Gastrocnemius medialis (tissue), 4 donors: ENCODE measurements around the gene YIF1A. TPM values are rescaled to one million over a fixed set of nuclear protein-coding genes. Genes with fewer than 3 reads are reported as not detected.

Source experiments
- ATAC-seq, 2 donors: fragments of 150-250 bp; one replicate each; pipeline ENCODE4 v1.9.1; 2016
- DNase-seq, 2 donors: peaks; one replicate each; pipeline ENCODE4 v3.0.0-alpha.2; 2019
- H3K27ac ChIP-seq, 4 donors: fragments of 200-600 bp; sonication (generic); 1 replicate in 1 of 4; 2 replicates in 3 of 4; pipeline ENCODE4 v1.5.1; 2016 to 2018; ENCODE audit warnings: mild to moderate bottlenecking in 2 of 4, moderate library complexity in 1 of 4
- H3K27me3 ChIP-seq, 3 donors: fragments of 200-600 bp; sonication (generic) in 2 of 3; 1 replicate in 1 of 3; 2 replicates in 2 of 3; pipeline versions ENCODE4 v1.5.1 to v1.6.0; 2016 to 2019; ENCODE audit warnings: mild to moderate bottlenecking in 1 of 3, moderate library complexity in 1 of 3
- H3K36me3 ChIP-seq, 2 donors: fragments of 200-600 bp; sonication (generic) in 1 of 2; one replicate each; pipeline ENCODE4 v1.5.1; 2017 to 2018
- H3K4me1 ChIP-seq, 2 donors: fragments of 200-600 bp; sonication (generic) in 1 of 2; one replicate each; pipeline ENCODE4 v1.5.1; 2016 to 2017; ENCODE audit warnings: mild to moderate bottlenecking in 2 of 2
- H3K4me3 ChIP-seq, 4 donors: fragments of 200-600 bp; sonication (generic) in 3 of 4; 1 replicate in 1 of 4; 2 replicates in 3 of 4; pipeline ENCODE4 v1.5.1; 2016 to 2019; ENCODE audit warnings: mild to moderate bottlenecking in 2 of 4
- H3K9me3 ChIP-seq, 3 donors: fragments of 200-600 bp; sonication (generic) in 2 of 3; 1 replicate in 1 of 3; 2 replicates in 2 of 3; pipeline ENCODE4 v1.5.1; 2016 to 2019
- POLR2A ChIP-seq, 2 donors: fragments of 450-650 bp; IDR thresholded peaks; one replicate each; pipeline ENCODE4 v1.6.1; 2017; ENCODE audit warnings: antibody characterized with exemption in 2 of 2, mild to moderate bottlenecking in 2 of 2, moderate library complexity in 2 of 2
- in situ Hi-C, 4 donors: fragments of 200-750 bp; cut with MboI; loops; one replicate each; pipeline versions ENCODE4 v1.15.0 to v1.8.0; 2017; ENCODE audit warnings: low sequenced_read_pairs in 4 of 4
- intact Hi-C: fragments of 100-400 bp; cut with DNase I; formaldehyde crosslinking; loops from one replicate; pipeline ENCODE4 v1.15.1; 2023; ENCODE audit warnings: low total_unique reads
- total RNA-seq, 4 donors: library from RNA; depleted of rRNA; stranded (reverse); fragments of >200 nt; gene quantifications; one replicate each; pipeline versions ENCODE4 v1.1.0 to v1.2.3, GENCODE V29; 2016
- TF ChIP-seq, protein P1 (sequence below), 5 experiments: fragments of 450-650 bp in 3 of 5; fragments of 200-600 bp in 2 of 5; sonication (generic) in 2 of 5; IDR thresholded peaks in 4 of 5; conservative IDR thresholded peaks in 1 of 5; 1 replicate in 4 of 5; 2 replicates in 1 of 5; pipeline ENCODE4 v1.5.1; 2016 to 2019; ENCODE audit warnings: antibody characterized with exemption in 5 of 5, mild to moderate bottlenecking in 3 of 5, moderate library complexity in 3 of 5

Gene YIF1A
- total RNA-seq, 4 donors from 2014 or later: 106 to 137 (median 113) TPM

DNA sequence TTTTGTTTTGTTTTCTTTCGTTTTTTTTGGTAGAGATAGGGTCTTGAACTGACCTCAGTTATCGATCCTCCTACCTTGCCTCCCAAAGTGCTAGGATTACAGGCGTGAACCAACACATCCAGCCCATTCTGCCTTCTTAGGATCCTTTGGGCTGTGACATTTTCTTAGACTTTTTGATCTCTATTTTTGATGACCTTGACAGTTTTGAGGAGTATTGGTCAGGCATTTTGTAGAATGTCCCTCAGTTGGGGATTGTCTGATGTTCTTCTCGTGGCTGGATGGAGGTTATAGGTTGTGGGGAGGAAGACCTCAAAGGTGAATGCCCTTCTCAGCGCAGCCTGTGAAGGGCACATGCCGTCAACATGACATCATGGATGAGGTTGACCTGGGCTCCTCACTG lies 40.0 kb downstream of the YIF1A start:
- no peak overlapping the region for H3K27ac ChIP-seq
- H3K27me3 ChIP-seq: no peaks in the 10 kb centered on the region
- no peaks in the 10 kb centered on the region for H3K36me3 ChIP-seq
- in situ Hi-C loops: no loop called here
- TF ChIP-seq, protein P1, sequence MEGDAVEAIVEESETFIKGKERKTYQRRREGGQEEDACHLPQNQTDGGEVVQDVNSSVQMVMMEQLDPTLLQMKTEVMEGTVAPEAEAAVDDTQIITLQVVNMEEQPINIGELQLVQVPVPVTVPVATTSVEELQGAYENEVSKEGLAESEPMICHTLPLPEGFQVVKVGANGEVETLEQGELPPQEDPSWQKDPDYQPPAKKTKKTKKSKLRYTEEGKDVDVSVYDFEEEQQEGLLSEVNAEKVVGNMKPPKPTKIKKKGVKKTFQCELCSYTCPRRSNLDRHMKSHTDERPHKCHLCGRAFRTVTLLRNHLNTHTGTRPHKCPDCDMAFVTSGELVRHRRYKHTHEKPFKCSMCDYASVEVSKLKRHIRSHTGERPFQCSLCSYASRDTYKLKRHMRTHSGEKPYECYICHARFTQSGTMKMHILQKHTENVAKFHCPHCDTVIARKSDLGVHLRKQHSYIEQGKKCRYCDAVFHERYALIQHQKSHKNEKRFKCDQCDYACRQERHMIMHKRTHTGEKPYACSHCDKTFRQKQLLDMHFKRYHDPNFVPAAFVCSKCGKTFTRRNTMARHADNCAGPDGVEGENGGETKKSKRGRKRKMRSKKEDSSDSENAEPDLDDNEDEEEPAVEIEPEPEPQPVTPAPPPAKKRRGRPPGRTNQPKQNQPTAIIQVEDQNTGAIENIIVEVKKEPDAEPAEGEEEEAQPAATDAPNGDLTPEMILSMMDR (IDR thresholded peaks at IDR 0.05 in 4 of 5, conservative IDR thresholded peaks at IDR 0.05 in 1 of 5): no peak
- TF ChIP-seq POLR2A (IDR thresholded peaks at IDR 0.05): no peak
- H3K9me3 ChIP-seq: no peaks in the 10 kb centered on the region
- no peak for ATAC-seq
- H3K4me3 ChIP-seq: no peak overlapping the region
- no peaks in the 10 kb centered on the region for H3K4me1 ChIP-seq
- no peak for DNase-seq
- intact Hi-C loops: no loop called here

DNA sequence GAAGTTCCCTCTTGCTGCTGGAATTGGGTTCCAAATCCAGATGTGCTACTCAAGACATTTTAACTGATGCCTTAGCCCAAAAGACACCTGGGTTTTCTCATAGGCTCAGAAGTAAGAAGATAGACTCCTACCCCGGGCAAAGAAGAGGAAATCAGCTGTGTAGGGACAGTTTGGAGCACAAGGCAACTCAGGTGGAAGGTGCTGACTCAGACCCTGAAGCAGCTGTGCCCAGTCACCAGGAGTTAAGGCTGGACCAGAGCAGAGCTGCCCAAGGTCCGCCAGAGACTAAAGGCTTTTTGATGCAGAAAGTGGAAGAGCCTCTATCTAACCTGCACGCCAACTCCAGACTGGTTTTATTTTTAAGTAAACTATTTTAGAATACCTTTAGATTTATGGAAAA lies 41.1 kb downstream of the YIF1A start:
- in situ Hi-C loops (no loop called here), intact Hi-C loops (no loop called here)
- H3K4me3 ChIP-seq: no peak overlapping the region
- DNase-seq (no peak), ATAC-seq (no peak)
- H3K36me3 ChIP-seq: no peaks in the 10 kb centered on the region
- TF ChIP-seq, protein P1 (IDR thresholded peaks at IDR 0.05 in 4 of 5, conservative IDR thresholded peaks at IDR 0.05 in 1 of 5): no peak
- no peak for TF ChIP-seq POLR2A (IDR thresholded peaks at IDR 0.05)
- H3K9me3 ChIP-seq: no peaks in the 10 kb centered on the region
- no peaks in the 10 kb centered on the region for H3K4me1 ChIP-seq
- H3K27ac ChIP-seq: no peak overlapping the region
- no peaks in the 10 kb centered on the region for H3K27me3 ChIP-seq

DNA sequence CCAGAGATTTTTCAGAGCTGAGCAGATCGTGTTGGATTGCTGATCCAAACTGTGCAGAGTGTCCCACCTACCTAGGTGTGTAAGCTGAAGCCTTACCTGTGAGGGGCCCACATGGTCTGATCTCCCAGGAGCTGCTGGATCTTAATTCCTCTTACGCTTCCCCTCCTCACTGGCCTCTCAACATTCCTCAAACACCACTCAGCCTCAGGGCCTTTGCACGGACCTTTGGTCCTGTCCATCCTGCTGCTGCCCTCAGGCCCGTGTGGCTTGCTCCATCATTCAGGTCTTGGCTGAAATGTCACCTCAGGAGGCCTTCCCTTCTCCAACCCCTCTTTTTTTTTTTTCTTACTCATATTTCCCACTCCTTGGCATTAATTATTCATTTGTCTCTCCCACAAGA lies 41.6 kb downstream of the YIF1A start:
- H3K27ac ChIP-seq: no peak overlapping the region
- no peaks in the 10 kb centered on the region for H3K27me3 ChIP-seq
- intact Hi-C loops: no loop called here
- in situ Hi-C loops: no loop called here
- H3K4me1 ChIP-seq: no peaks in the 10 kb centered on the region
- TF ChIP-seq, protein P1 (IDR thresholded peaks at IDR 0.05 in 4 of 5, conservative IDR thresholded peaks at IDR 0.05 in 1 of 5): no peak
- no peak for TF ChIP-seq POLR2A (IDR thresholded peaks at IDR 0.05)
- no peaks in the 10 kb centered on the region for H3K9me3 ChIP-seq
- no peak overlapping the region for H3K4me3 ChIP-seq
- ATAC-seq (no peak), DNase-seq (no peak)
- peaks cover 0 to 1% of the 10 kb centered on the region in 2 donors for H3K36me3 ChIP-seq

DNA sequence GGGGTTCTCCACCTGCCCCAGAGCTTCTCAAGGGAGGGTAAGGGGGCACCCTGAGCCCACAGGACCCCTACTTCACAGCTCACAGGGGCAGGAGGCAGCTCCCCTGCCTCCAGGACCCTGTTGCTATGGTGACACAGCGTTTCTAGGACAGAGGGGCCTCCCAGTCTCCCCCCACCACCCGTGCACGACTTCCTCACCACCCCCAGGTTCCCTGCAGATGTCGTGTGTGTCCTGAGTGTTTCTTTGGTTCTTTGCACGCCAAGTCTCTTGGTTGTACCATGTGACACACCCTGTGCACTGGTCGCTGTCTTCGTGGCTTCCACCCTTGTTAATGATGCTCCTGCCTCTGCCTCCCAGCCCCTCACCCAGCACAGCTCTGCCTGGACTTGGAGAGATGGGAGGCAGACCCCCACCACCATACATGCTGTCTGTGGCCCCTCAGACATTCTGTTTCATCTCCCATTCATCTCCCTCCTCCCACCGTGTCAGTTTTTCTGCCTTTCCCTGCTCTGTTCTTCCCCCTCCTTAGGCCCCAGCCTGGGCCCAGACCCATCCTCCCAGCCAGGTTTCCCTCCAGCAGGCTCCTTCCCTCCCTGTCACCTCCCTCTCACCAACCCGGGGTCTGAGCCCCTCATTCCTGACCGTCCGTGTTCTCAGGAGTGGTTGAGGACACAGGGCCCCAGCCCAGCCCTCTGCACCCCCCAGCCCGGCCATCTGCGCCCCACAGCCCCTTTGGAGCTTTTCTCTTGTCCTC lies 45.0 kb downstream of the YIF1A start:
- H3K27me3 ChIP-seq: no peaks in the 10 kb centered on the region
- DNase-seq (no peak), ATAC-seq (no peak)
- H3K4me3 ChIP-seq: no peak overlapping the region
- no peak for TF ChIP-seq POLR2A (IDR thresholded peaks at IDR 0.05)
- TF ChIP-seq, protein P1 (IDR thresholded peaks at IDR 0.05 in 4 of 5, conservative IDR thresholded peaks at IDR 0.05 in 1 of 5): no peak
- no peaks in the 10 kb centered on the region for H3K9me3 ChIP-seq
- peaks cover 10 to 16% of the 10 kb centered on the region in 2 donors for H3K4me1 ChIP-seq
- peaks cover 0 to 15% of the 10 kb centered on the region in 2 donors for H3K36me3 ChIP-seq
- H3K27ac ChIP-seq: no peak overlapping the region
- intact Hi-C loops: no loop called here
- in situ Hi-C loops: no loop called here
